ENCODE data around the gene CBX2. TPM values are rescaled to one million over a fixed set of nuclear protein-coding genes. Genes with fewer than 3 reads are reported as not detected.

CBX2 gene
- total RNA-seq, 1 experiment from 2014 or later = 79.4 TPM

DNA sequence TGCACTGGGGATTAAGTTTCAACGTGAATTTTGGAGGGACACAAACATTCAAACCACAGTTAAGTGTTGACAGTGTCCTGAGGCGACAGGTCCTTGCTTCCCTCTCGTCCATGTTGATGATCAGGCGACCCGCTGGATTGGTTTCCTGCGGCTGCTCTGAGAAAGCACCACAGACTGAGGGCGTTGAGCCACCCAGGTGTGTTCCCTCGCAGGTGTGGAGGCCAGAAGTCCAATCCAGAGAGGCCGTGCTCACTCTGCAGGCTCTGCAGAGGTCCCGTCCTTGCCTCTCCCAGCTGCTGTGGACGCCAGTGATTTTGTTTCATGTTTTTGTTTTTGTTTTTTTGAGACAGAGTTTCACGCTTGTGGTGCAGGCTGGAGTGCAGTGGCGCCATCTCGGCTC, 22.4 kb upstream of the CBX2 start:
- H3K36me3 Mint-ChIP-seq (ENCODE audit: insufficient read depth in 1 of 3, low read depth in 3 of 3) = no peaks in the 10 kb centered on the region
- H3K4me1 Mint-ChIP-seq = 0 out of 4 replicates have a peak, but pooled peaks cover 0 to 2% of the 10 kb centered on the region in 2 experiments
- DNase-seq = no peak

More for the DNA sequence above, 22.4 kb upstream of the CBX2 start:
- peaks cover 39% of the 10 kb centered on the region for H3K27me3 Mint-ChIP-seq (ENCODE audit: low read depth)
- Histone ChIP-seq H3K27me3 (ENCODE audit: insufficient read depth, low read length) (no peaks in the 10 kb centered on the region), H4K91ac (ENCODE audit: insufficient read length, low read depth, low read length) (no peak overlapping the region), H2BK15ac (ENCODE audit: low read depth, low read length) (no peak overlapping the region), H3K14ac (ENCODE audit: insufficient read depth, low read length) (no peak overlapping the region), H3K23me2 (ENCODE audit: insufficient read length, low read depth, low read length, poor library complexity, severe bottlenecking) (no peaks in the 10 kb centered on the region), H3K4me1 (ENCODE audit: insufficient read depth, low read length) (no peaks in the 10 kb centered on the region), H4K5ac (ENCODE audit: insufficient read length, low read depth, low read length) (no peak overlapping the region), H3T11ph (ENCODE audit: low read length) (no peak overlapping the region), H4K20me1 (ENCODE audit: control insufficient read depth, insufficient read depth, insufficient read length) (no peaks in the 10 kb centered on the region), H3K4ac (ENCODE audit: low read depth, low read length) (no peak overlapping the region), H3K4me2 (ENCODE audit: insufficient read depth, insufficient read length, low read length) (no peak overlapping the region), H2BK5ac (ENCODE audit: insufficient read length, low read length) (no peak overlapping the region), H2AFZ (ENCODE audit: low read length) (no peak overlapping the region), H4K8ac (replicated peaks; ENCODE audit: insufficient read length, low read depth, low read length) (no peak overlapping the region), H3K9me3 (ENCODE audit: control insufficient read depth, low read depth, low read length) (no peaks in the 10 kb centered on the region), H3K18ac (ENCODE audit: insufficient read length, low read depth, low read length) (no peak overlapping the region), H3K9ac (ENCODE audit: extremely low read depth, insufficient read length, low read length) (no peak overlapping the region), H3K23ac (ENCODE audit: insufficient read length, low read depth, low read length) (no peak overlapping the region), H3K79me1 (ENCODE audit: insufficient read depth, low read depth, low read length, poor library complexity, severe bottlenecking) (no peaks in the 10 kb centered on the region), H3K56ac (ENCODE audit: insufficient read length, low read depth, low read length) (no peak overlapping the region), H2BK12ac (ENCODE audit: insufficient read length, low read depth, low read length) (no peak overlapping the region), H2BK120ac (ENCODE audit: low read depth, low read length, poor library complexity, severe bottlenecking) (no peak overlapping the region), H3K27ac (ENCODE audit: insufficient read length, low read depth, low read length) (no peak overlapping the region), H2AK5ac (ENCODE audit: insufficient read length, low read length) (no peak overlapping the region), H3K79me2 (ENCODE audit: insufficient read depth, low read length) (no peaks in the 10 kb centered on the region), H2BK20ac (ENCODE audit: low read depth, low read length, poor library complexity, severe bottlenecking) (no peak overlapping the region)
- no peak overlapping the region for H3K4me3 Mint-ChIP-seq
- TF ChIP-seq, protein P1, sequence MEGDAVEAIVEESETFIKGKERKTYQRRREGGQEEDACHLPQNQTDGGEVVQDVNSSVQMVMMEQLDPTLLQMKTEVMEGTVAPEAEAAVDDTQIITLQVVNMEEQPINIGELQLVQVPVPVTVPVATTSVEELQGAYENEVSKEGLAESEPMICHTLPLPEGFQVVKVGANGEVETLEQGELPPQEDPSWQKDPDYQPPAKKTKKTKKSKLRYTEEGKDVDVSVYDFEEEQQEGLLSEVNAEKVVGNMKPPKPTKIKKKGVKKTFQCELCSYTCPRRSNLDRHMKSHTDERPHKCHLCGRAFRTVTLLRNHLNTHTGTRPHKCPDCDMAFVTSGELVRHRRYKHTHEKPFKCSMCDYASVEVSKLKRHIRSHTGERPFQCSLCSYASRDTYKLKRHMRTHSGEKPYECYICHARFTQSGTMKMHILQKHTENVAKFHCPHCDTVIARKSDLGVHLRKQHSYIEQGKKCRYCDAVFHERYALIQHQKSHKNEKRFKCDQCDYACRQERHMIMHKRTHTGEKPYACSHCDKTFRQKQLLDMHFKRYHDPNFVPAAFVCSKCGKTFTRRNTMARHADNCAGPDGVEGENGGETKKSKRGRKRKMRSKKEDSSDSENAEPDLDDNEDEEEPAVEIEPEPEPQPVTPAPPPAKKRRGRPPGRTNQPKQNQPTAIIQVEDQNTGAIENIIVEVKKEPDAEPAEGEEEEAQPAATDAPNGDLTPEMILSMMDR (conservative IDR thresholded peaks at IDR 0.05) = no peak
- no CpG with 5 or more reads among the region's 14 CpGs for WGBS (ENCODE audit: extremely low coverage, insufficient read length, low lambda C conversion rate)
- no peaks in the 10 kb centered on the region for H3K9me3 Mint-ChIP-seq
- no peak overlapping the region for H3K27ac Mint-ChIP-seq
